Epidermal melanocyte (primary cell): ENCODE results near the gene SLAMF6.
"Not testable (repeated sequence)": the region's sequence is repeated elsewhere in the genome, so short reads cannot be mapped to it uniquely, and the experiment has no call there.

Source experiments
- DNase-seq: peaks from one replicate; pipeline ENCODE4 v3.0.0; 2011; ENCODE audit warnings: low spot score; ENCODE audit not compliant: insufficient read length

Gene SLAMF6

GRCh38 chr1:160542303-160542945 lies 19.4 kb upstream of the SLAMF6 start:
- DNase-seq: no peak

- DNase-seq: no peak
Observed at GRCh38 chr1:160541622-160542302, 18.7 kb upstream of the SLAMF6 start.

- DNase-seq: no peak
Observed at GRCh38 chr1:160540859-160541233, 17.8 kb upstream of the SLAMF6 start.

GRCh38 chr1:160539990-160540858 lies 17.2 kb upstream of the SLAMF6 start:
- no peak for DNase-seq

GRCh38 chr1:160539684-160539989 lies 16.6 kb upstream of the SLAMF6 start:
- no peak for DNase-seq

- no peak for DNase-seq
Observed at GRCh38 chr1:160538985-160539651, 16.1 kb upstream of the SLAMF6 start.

- no peak for DNase-seq
Observed at GRCh38 chr1:160537714-160538665, 14.9 kb upstream of the SLAMF6 start.

- no peak for DNase-seq
Observed at GRCh38 chr1:160534823-160535605, 12.0 kb upstream of the SLAMF6 start.

- DNase-seq: not testable (repeated sequence)
Observed at GRCh38 chr1:160532557-160532813, 9.4 kb upstream of the SLAMF6 start.

- not testable (repeated sequence) for DNase-seq
Observed at GRCh38 chr1:160531809-160532556, 8.9 kb upstream of the SLAMF6 start.

- DNase-seq: not testable (repeated sequence)
Observed at GRCh38 chr1:160529401-160529952, 6.4 kb upstream of the SLAMF6 start.

- DNase-seq: not testable (repeated sequence)
Observed at GRCh38 chr1:160523789-160524188, 734 bp upstream of the SLAMF6 start.

GRCh38 chr1:160522136-160522535 lies 919 bp downstream of the SLAMF6 start:
- no peak for DNase-seq

GRCh38 chr1:160521554-160521953 lies 1.5 kb downstream of the SLAMF6 start:
- DNase-seq: no peak

- DNase-seq: no peak
Observed at GRCh38 chr1:160520999-160521398, 2.1 kb downstream of the SLAMF6 start.

GRCh38 chr1:160520582-160520981 lies 2.5 kb downstream of the SLAMF6 start:
- DNase-seq: no peak

- DNase-seq: no peak
Observed at GRCh38 chr1:160519642-160520435, 3.2 kb downstream of the SLAMF6 start.

- DNase-seq: not testable (repeated sequence)
Observed at GRCh38 chr1:160517519-160517918, 5.5 kb downstream of the SLAMF6 start.
